Astrocyte (in vitro differentiated cells and primary cell): ENCODE results near the gene PSMB1.

Source experiments
- EZH2 ChIP-seq: IDR thresholded peaks from 2 replicates; pipeline ENCODE4 v1.6.1; 2012; ENCODE audit warnings: mild to moderate bottlenecking, low read length, inconsistent platforms; ENCODE audit not compliant: insufficient read depth
- TF ChIP-seq, protein P1 (sequence below): IDR thresholded peaks from 2 replicates; pipeline ENCODE4 v1.5.1; 2011; ENCODE audit warnings: low read depth, mild to moderate bottlenecking, inconsistent platforms, low read length, moderate library complexity; ENCODE audit not compliant: insufficient read depth

DNA sequence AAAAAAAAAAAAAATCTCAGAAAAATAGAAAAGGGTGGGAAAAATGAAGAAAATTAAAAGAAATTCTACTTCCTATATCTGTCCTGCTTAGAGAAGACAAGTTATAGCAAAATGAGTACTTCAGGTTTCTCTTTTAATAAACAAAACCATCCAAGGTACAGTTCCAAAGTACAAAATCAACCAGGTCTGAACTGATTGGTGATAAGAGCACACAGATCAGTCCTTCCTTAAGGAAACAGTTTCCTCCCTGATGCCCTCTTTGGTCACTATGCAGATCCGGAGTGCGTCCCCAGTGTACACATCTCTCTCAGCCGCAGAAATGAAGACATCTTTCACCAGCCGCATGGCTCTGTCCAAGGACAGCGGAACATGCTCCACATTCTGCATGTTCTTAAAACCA is 18.1 kb downstream of the PSMB1 start:
- TF ChIP-seq, protein P1, sequence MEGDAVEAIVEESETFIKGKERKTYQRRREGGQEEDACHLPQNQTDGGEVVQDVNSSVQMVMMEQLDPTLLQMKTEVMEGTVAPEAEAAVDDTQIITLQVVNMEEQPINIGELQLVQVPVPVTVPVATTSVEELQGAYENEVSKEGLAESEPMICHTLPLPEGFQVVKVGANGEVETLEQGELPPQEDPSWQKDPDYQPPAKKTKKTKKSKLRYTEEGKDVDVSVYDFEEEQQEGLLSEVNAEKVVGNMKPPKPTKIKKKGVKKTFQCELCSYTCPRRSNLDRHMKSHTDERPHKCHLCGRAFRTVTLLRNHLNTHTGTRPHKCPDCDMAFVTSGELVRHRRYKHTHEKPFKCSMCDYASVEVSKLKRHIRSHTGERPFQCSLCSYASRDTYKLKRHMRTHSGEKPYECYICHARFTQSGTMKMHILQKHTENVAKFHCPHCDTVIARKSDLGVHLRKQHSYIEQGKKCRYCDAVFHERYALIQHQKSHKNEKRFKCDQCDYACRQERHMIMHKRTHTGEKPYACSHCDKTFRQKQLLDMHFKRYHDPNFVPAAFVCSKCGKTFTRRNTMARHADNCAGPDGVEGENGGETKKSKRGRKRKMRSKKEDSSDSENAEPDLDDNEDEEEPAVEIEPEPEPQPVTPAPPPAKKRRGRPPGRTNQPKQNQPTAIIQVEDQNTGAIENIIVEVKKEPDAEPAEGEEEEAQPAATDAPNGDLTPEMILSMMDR = no peak
- no peak for TF ChIP-seq EZH2
